Activated effector memory CD4-positive, alpha-beta T cell treated with Interleukin-2 at 50 U/mL for 16 hours (primary cell): ENCODE measurements around the gene PTPRCAP.

Source experiments
- DNase-seq: peaks from one replicate; pipeline ENCODE4 v3.0.0-alpha.2; 2020

PTPRCAP gene

GRCh38 chr11:67393990-67394389 lies 43.5 kb downstream of the PTPRCAP start:
- no peak for DNase-seq

GRCh38 chr11:67393437-67393836 lies 44.0 kb downstream of the PTPRCAP start:
- DNase-seq: no peak

GRCh38 chr11:67392183-67392715 lies 45.2 kb downstream of the PTPRCAP start:
- no peak for DNase-seq

- DNase-seq: peak; percentile 89
Observed at GRCh38 chr11:67391304-67392182, 45.9 kb downstream of the PTPRCAP start, which contains the start of gene RAD9A. Gene RAD9A (plus strand): TSS chr11:67391986. CDS start chr11:67392045, 59 bp downstream.

- DNase-seq: no peak
Observed at GRCh38 chr11:67390947-67391303, 46.6 kb downstream of the PTPRCAP start.

GRCh38 chr11:67389477-67389876 lies 48.0 kb downstream of the PTPRCAP start:
- no peak for DNase-seq

GRCh38 chr11:67387518-67387917 lies 50.0 kb downstream of the PTPRCAP start:
- DNase-seq: no peak

- no peak for DNase-seq
Observed at GRCh38 chr11:67387069-67387468, 50.4 kb downstream of the PTPRCAP start.
